K562 (cell line): ENCODE measurements around the gene MROH8. TPM values are rescaled to one million over a fixed set of nuclear protein-coding genes. Genes with fewer than 3 reads are reported as not detected.

Experiments used
- BRCA1 ChIP-seq, 2 experiments: fragments of 450-650 bp in 1 of 2; sonication (generic) in 1 of 2; formaldehyde crosslinking in 1 of 2; IDR thresholded peaks; 2 replicates each; pipeline versions ENCODE4 v1.5.0 to v1.6.1; 2017 to 2020; ENCODE audit warnings: mild to moderate bottlenecking in 1 of 2, missing genetic modification reagents in 1 of 2
- DPF2 ChIP-seq: fragments of 450-650 bp; IDR thresholded peaks from 2 replicates; pipeline ENCODE4 v1.6.1; 2016
- ETV5 ChIP-seq: sonication (generic); formaldehyde crosslinking; IDR thresholded peaks from 2 replicates; pipeline ENCODE4 v1.4.0; 2020; ENCODE audit warnings: low read depth, mild to moderate bottlenecking, missing genetic modification reagents
- FOXK2 ChIP-seq, 2 experiments: fragments of 450-650 bp; IDR thresholded peaks in 1 of 2; conservative IDR thresholded peaks in 1 of 2; 2 replicates each; pipeline ENCODE4 v1.6.1; 2016; ENCODE audit warnings: low read depth in 2 of 2, mild to moderate bottlenecking in 1 of 2
- FUS ChIP-seq: fragments of 200-400 bp; formaldehyde crosslinking; optimal IDR thresholded peaks from 2 replicates; pipeline ENCODE3; 2017; ENCODE audit warnings: low read depth, low read length
- HMGN3 ChIP-seq: IDR thresholded peaks from 2 replicates; pipeline ENCODE4 v1.6.1; 2011; ENCODE audit warnings: borderline replicate concordance, low read depth, mild to moderate bottlenecking, mixed read lengths, low read length; ENCODE audit not compliant: insufficient read length; ENCODE audit errors: extremely low read depth
- HNRNPLL ChIP-seq: fragments of 200-400 bp; formaldehyde crosslinking; IDR thresholded peaks from 2 replicates; pipeline ENCODE4 v1.6.1; 2017; ENCODE audit warnings: low read length, low read depth, mild to moderate bottlenecking; ENCODE audit not compliant: poor library complexity, severe bottlenecking
- MBD2 ChIP-seq: sonication (generic); IDR thresholded peaks from 2 replicates; pipeline ENCODE4 v1.6.1; 2016; ENCODE audit warnings: low read depth, borderline replicate concordance
- ZFX ChIP-seq: sonication (generic); formaldehyde crosslinking; IDR thresholded peaks from 2 replicates; pipeline ENCODE4 v1.8.0; 2022; ENCODE audit warnings: mild to moderate bottlenecking, missing genetic modification reagents, moderate library complexity
- polyA plus RNA-seq, 8 experiments: library from polyadenylated mRNA; depleted of rRNA in 4 of 8; stranded (reverse) in 5 of 8; unstranded in 3 of 8; fragments of >200 nt; fragmentation: Nextera tagmentation in 2 of 8; fragmentation: Illumina TruSeq in 1 of 8; extraction: Ambion mirVana in 2 of 8; extraction: Trizol in 1 of 8; gene quantifications; 2 replicates each; pipeline versions ENCODE4 v1.2.1 to v1.2.3, GENCODE V29; 2011 to 2014; ENCODE audit warnings: inconsistent platforms in 1 of 8, missing spikeins in 1 of 8
- total RNA-seq, 7 experiments: library from RNA; depleted of rRNA in 6 of 7; stranded (reverse); fragments of >200 nt in 6 of 7; fragmentation: Illumina TruSeq in 2 of 7; extraction: Trizol in 2 of 7; gene quantifications; 2 replicates each; pipeline versions ENCODE4 v1.2.1 to v1.2.3, GENCODE V29; 2011 to 2021; ENCODE audit warnings: low replicate concordance in 1 of 7
- TF ChIP-seq, protein P1 (sequence below), 2 experiments: fragments of 450-650 bp in 1 of 2; sonication (generic) in 1 of 2; formaldehyde crosslinking in 1 of 2; IDR thresholded peaks; 2 replicates each; pipeline versions ENCODE4 v1.7.1 to v1.9.0; 2016 to 2022; ENCODE audit warnings: inconsistent platforms in 1 of 2, mild to moderate bottlenecking in 1 of 2, missing genetic modification reagents in 1 of 2
- TF ChIP-seq, protein P2 (sequence below): fragments of 450-650 bp; conservative IDR thresholded peaks from 2 replicates; pipeline ENCODE4 v1.6.1; 2016; ENCODE audit warnings: missing genetic modification characterization, low read depth, mild to moderate bottlenecking, control low read depth, missing compliant biosample characterization
- TF ChIP-seq, protein P3 (sequence below): fragments of 450-650 bp; IDR thresholded peaks from 2 replicates; pipeline ENCODE4 v1.7.1; 2018; ENCODE audit warnings: mild to moderate bottlenecking, low read depth; ENCODE audit not compliant: partially characterized antibody

The MROH8 gene
- total and polyA plus RNA-seq, 9 of the 15 experiments (the other 6 are each of a cell fraction or from before 2014, with no cell fraction given): 0.21 to 1.5 (median 0.78) TPM

DNA sequence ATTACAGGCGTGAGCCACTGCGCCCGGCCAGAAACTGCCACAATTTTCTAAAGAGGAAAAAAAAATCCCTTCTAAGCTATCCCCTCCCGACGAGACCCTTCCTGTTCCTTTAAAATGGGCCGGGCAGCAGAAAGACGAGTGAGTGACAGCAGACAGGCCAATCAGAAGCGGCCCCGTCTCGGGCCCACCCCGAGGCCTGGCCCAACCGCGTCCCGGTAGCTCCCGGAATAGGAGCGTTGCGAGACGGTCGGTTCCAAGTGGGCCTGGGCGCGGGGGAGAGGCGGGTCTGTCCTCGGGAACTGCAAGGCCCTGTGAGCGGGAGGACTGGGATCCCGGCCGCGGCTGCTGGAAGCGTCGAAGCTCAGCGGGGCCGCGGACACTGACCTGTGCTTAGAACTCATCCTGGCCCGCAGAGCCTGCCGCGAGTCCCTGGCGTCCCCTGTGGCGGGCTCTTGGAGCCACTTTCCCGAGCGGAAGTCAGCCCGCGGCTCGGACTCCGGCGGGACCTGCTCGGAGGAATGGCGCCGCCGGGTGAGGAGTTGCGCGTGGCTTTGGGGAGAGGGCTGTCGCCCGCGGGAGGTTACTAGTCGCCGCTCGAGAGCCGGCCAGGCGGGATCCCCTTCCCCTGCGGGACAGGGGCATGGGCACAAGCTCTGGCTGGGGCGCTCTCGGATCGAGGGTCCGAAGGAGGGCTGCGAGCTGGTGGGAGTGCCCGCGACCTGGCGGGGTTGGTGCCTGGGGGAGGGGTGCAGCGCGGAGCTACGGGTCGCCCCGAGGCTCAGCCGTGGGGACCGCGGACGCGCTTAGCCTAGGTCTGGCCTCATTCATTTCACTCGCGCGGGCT lies at the start of gene MROH8, which contains the start of gene RPN2 (continued):
- TF ChIP-seq FUS: peak; percentile 50
- TF ChIP-seq FOXK2 (conservative IDR thresholded peaks at IDR 0.05 in 1 of 2, IDR thresholded peaks at IDR 0.05 in 1 of 2; ENCODE audit: low read depth in 2 of 2): peak in 1 of 2 experiments; percentile 100; a peak in 2 of 4 replicates
- TF ChIP-seq, protein P1, sequence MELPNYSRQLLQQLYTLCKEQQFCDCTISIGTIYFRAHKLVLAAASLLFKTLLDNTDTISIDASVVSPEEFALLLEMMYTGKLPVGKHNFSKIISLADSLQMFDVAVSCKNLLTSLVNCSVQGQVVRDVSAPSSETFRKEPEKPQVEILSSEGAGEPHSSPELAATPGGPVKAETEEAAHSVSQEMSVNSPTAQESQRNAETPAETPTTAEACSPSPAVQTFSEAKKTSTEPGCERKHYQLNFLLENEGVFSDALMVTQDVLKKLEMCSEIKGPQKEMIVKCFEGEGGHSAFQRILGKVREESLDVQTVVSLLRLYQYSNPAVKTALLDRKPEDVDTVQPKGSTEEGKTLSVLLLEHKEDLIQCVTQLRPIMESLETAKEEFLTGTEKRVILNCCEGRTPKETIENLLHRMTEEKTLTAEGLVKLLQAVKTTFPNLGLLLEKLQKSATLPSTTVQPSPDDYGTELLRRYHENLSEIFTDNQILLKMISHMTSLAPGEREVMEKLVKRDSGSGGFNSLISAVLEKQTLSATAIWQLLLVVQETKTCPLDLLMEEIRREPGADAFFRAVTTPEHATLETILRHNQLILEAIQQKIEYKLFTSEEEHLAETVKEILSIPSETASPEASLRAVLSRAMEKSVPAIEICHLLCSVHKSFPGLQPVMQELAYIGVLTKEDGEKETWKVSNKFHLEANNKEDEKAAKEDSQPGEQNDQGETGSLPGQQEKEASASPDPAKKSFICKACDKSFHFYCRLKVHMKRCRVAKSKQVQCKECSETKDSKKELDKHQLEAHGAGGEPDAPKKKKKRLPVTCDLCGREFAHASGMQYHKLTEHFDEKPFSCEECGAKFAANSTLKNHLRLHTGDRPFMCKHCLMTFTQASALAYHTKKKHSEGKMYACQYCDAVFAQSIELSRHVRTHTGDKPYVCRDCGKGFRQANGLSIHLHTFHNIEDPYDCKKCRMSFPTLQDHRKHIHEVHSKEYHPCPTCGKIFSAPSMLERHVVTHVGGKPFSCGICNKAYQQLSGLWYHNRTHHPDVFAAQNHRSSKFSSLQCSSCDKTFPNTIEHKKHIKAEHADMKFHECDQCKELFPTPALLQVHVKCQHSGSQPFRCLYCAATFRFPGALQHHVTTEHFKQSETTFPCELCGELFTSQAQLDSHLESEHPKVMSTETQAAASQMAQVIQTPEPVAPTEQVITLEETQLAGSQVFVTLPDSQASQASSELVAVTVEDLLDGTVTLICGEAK (IDR thresholded peaks at IDR 0.05): peak; percentile 87
- TF ChIP-seq, protein P1 (CRISPR knock-in tag; IDR thresholded peaks at IDR 0.05): no peak
- TF ChIP-seq HMGN3: peak; percentile 71
- peak; percentile 90 for TF ChIP-seq ZFX (CRISPR knock-in tag)
- peak; percentile 74 for TF ChIP-seq ETV5 (CRISPR knock-in tag)
- peak; percentile 22 for TF ChIP-seq HNRNPLL
- no peak for TF ChIP-seq BRCA1 (IDR thresholded peaks at IDR 0.05)
- TF ChIP-seq BRCA1 (CRISPR knock-in tag; IDR thresholded peaks at IDR 0.05): 0 out of 2 replicates have a peak, but pooled peaks have one; percentile 27
- TF ChIP-seq MBD2: peak; percentile 98
- TF ChIP-seq, protein P2, sequence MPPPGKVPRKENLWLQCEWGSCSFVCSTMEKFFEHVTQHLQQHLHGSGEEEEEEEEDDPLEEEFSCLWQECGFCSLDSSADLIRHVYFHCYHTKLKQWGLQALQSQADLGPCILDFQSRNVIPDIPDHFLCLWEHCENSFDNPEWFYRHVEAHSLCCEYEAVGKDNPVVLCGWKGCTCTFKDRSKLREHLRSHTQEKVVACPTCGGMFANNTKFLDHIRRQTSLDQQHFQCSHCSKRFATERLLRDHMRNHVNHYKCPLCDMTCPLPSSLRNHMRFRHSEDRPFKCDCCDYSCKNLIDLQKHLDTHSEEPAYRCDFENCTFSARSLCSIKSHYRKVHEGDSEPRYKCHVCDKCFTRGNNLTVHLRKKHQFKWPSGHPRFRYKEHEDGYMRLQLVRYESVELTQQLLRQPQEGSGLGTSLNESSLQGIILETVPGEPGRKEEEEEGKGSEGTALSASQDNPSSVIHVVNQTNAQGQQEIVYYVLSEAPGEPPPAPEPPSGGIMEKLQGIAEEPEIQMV: peak; percentile 67
- TF ChIP-seq, protein P3, sequence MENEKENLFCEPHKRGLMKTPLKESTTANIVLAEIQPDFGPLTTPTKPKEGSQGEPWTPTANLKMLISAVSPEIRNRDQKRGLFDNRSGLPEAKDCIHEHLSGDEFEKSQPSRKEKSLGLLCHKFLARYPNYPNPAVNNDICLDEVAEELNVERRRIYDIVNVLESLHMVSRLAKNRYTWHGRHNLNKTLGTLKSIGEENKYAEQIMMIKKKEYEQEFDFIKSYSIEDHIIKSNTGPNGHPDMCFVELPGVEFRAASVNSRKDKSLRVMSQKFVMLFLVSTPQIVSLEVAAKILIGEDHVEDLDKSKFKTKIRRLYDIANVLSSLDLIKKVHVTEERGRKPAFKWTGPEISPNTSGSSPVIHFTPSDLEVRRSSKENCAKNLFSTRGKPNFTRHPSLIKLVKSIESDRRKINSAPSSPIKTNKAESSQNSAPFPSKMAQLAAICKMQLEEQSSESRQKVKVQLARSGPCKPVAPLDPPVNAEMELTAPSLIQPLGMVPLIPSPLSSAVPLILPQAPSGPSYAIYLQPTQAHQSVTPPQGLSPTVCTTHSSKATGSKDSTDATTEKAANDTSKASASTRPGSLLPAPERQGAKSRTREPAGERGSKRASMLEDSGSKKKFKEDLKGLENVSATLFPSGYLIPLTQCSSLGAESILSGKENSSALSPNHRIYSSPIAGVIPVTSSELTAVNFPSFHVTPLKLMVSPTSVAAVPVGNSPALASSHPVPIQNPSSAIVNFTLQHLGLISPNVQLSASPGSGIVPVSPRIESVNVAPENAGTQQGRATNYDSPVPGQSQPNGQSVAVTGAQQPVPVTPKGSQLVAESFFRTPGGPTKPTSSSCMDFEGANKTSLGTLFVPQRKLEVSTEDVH: peak; percentile 52
- TF ChIP-seq DPF2: no peak
